Activated naive CD4-positive, alpha-beta T cell treated with Interleukin-2 at 50 U/mL for 16 hours (primary cell): Measurements from ENCODE around the gene TEDC1.

ENCODE experiments used
- DNase-seq: peaks from one replicate; pipeline ENCODE4 v3.0.0-alpha.2; 2020

Gene TEDC1

GRCh38 chr14:105474483-105475268 is 16.4 kb upstream of the TEDC1 start, which contains the start of gene CRIP2:
Gene CRIP2, plus strand, starts transcription at chr14:105474821. Its CDS starts 42 bp downstream, at chr14:105474863.
- DNase-seq, result peak; percentile 46

- no peak for DNase-seq
These were observed 15.6 kb upstream of the TEDC1 start for GRCh38 chr14:105475269-105476096.

GRCh38 chr14:105476097-105476830 is 14.8 kb upstream of the TEDC1 start:
- no peak for DNase-seq

GRCh38 chr14:105476831-105477659 is 14.0 kb upstream of the TEDC1 start:
- no peak for DNase-seq

GRCh38 chr14:105477660-105478397 is 13.2 kb upstream of the TEDC1 start:
- DNase-seq, result peak; percentile 46

GRCh38 chr14:105478398-105479251 is 12.4 kb upstream of the TEDC1 start:
- no peak for DNase-seq

- DNase-seq, result no peak
These were observed 11.5 kb upstream of the TEDC1 start for GRCh38 chr14:105479431-105480158.

- DNase-seq, result no peak
These were observed 10.8 kb upstream of the TEDC1 start for GRCh38 chr14:105480199-105480746.

- peak; percentile 91 for DNase-seq
These were observed 9.9 kb upstream of the TEDC1 start for GRCh38 chr14:105480807-105481801.

GRCh38 chr14:105481886-105482457 is 9.1 kb upstream of the TEDC1 start:
- DNase-seq, result peak; percentile 92

- no peak for DNase-seq
These were observed 8.4 kb upstream of the TEDC1 start for GRCh38 chr14:105482486-105483110.

GRCh38 chr14:105483300-105484068 is 7.6 kb upstream of the TEDC1 start:
- no peak for DNase-seq

- DNase-seq, result peak; percentile 64
These were observed 6.7 kb upstream of the TEDC1 start for GRCh38 chr14:105484069-105484996.

GRCh38 chr14:105484997-105485393 is 6.1 kb upstream of the TEDC1 start:
- DNase-seq, result no peak

- peak; percentile 63 for DNase-seq
These were observed 5.3 kb upstream of the TEDC1 start for GRCh38 chr14:105485739-105486162.
